Measurements from ENCODE around the gene SLIT1.

Gene SLIT1

GRCh38 chr10:97061423-97061822, 124.3 kb downstream of the SLIT1 start:
- ChIA-PET POLR2A (no interaction called here), CTCF (no interaction called here)
- no peak for DNase-seq (ENCODE audit: extremely low spot score)
- TF ChIP-seq CTBP1 (IDR thresholded peaks at IDR 0.05; ENCODE audit: borderline replicate concordance) = no peak
- no peak for TF ChIP-seq FOXK2 (IDR thresholded peaks at IDR 0.05)
- TF ChIP-seq FOXA1 (IDR thresholded peaks at IDR 0.05) = no peak
- TF ChIP-seq SUZ12 (IDR thresholded peaks at IDR 0.05) = no peak
- TF ChIP-seq ELF4 (IDR thresholded peaks at IDR 0.05) = no peak
- no peak for TF ChIP-seq LEF1 (IDR thresholded peaks at IDR 0.05; ENCODE audit: borderline replicate concordance)
- TF ChIP-seq L3MBTL2 (conservative IDR thresholded peaks at IDR 0.05) = no peak
- TF ChIP-seq HDGF (IDR thresholded peaks at IDR 0.05; ENCODE audit: borderline replicate concordance) = no peak
- TF ChIP-seq ZNF384 (IDR thresholded peaks at IDR 0.05) = no peak
- no peak for TF ChIP-seq FOXM1 (IDR thresholded peaks at IDR 0.05; ENCODE audit: borderline replicate concordance)
- TF ChIP-seq, protein P1, sequence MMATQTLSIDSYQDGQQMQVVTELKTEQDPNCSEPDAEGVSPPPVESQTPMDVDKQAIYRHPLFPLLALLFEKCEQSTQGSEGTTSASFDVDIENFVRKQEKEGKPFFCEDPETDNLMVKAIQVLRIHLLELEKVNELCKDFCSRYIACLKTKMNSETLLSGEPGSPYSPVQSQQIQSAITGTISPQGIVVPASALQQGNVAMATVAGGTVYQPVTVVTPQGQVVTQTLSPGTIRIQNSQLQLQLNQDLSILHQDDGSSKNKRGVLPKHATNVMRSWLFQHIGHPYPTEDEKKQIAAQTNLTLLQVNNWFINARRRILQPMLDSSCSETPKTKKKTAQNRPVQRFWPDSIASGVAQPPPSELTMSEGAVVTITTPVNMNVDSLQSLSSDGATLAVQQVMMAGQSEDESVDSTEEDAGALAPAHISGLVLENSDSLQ (IDR thresholded peaks at IDR 0.05) = no peak
- no peak for TF ChIP-seq NFRKB (IDR thresholded peaks at IDR 0.05)
- TF ChIP-seq TARDBP (IDR thresholded peaks at IDR 0.05) = no peak
- no peak for TF ChIP-seq ARNT (IDR thresholded peaks at IDR 0.05)
- no peak for TF ChIP-seq SP1 (IDR thresholded peaks at IDR 0.05)
- TF ChIP-seq BHLHE40 (IDR thresholded peaks at IDR 0.05; ENCODE audit: borderline replicate concordance) = no peak

GRCh38 chr10:97060441-97061084, 125.2 kb downstream of the SLIT1 start:
- POLR2A ChIA-PET = no interaction called here
- DNase-seq (ENCODE audit: extremely low spot score) = no peak

DNA sequence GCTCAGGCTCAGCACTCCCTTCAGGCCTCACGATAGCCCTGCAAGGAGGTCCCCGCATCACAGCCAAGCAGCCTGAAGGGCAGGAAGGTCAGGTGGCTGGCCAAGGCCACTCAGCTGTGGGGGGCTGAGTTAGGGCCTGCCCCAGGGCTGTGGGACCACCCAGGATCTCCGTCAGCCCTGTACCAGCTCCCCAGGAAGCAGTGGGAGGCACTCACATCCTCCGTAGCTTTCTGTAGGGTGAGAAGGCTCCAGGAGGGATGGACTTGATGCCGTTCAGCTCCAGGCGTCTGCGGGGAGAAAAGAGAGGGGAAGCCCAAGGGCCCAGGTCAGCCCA, 125.9 kb downstream of the SLIT1 start:
- DNase-seq (ENCODE audit: extremely low spot score) = no peak
- no peak for TF ChIP-seq ZNF384 (IDR thresholded peaks at IDR 0.05)
- no peak for TF ChIP-seq FOXM1 (IDR thresholded peaks at IDR 0.05; ENCODE audit: borderline replicate concordance)
- TF ChIP-seq SP1 (IDR thresholded peaks at IDR 0.05) = no peak
- TF ChIP-seq NFRKB (IDR thresholded peaks at IDR 0.05) = no peak
- TF ChIP-seq FOXK2 (IDR thresholded peaks at IDR 0.05) = no peak
- no peak for TF ChIP-seq ARNT (IDR thresholded peaks at IDR 0.05)
- no peak for TF ChIP-seq TARDBP (IDR thresholded peaks at IDR 0.05)
- TF ChIP-seq BHLHE40 (IDR thresholded peaks at IDR 0.05; ENCODE audit: borderline replicate concordance) = no peak
- ChIA-PET POLR2A (no interaction called here), CTCF (interaction anchor here (0.6 to 2.5 kb wide), 2 partner anchors 13 to 178 kb away, joined by 3 to 11 read pairs; no protein-coding TSS in a partner anchor)

More at GRCh38 chr10:97060441-97061084, 125.2 kb downstream of the SLIT1 start:
- CTCF ChIA-PET = interaction anchor here (0.7 to 2.5 kb wide), 2 partner anchors 12 to 175 kb away, joined by 3 to 11 read pairs; no protein-coding TSS in a partner anchor
- TF ChIP-seq ZNF384 (IDR thresholded peaks at IDR 0.05) = no peak
- TF ChIP-seq FOXM1 (IDR thresholded peaks at IDR 0.05; ENCODE audit: borderline replicate concordance) = no peak
- no peak for TF ChIP-seq FOXA1 (IDR thresholded peaks at IDR 0.05)
- no peak for TF ChIP-seq LEF1 (IDR thresholded peaks at IDR 0.05; ENCODE audit: borderline replicate concordance)
- TF ChIP-seq NFRKB (IDR thresholded peaks at IDR 0.05) = no peak
- no peak for TF ChIP-seq ELF4 (IDR thresholded peaks at IDR 0.05)
- no peak for TF ChIP-seq HDGF (IDR thresholded peaks at IDR 0.05; ENCODE audit: borderline replicate concordance)
- TF ChIP-seq TARDBP (IDR thresholded peaks at IDR 0.05) = no peak
- no peak for TF ChIP-seq SP1 (IDR thresholded peaks at IDR 0.05)
- TF ChIP-seq, protein P1 (IDR thresholded peaks at IDR 0.05) = no peak
- no peak for TF ChIP-seq L3MBTL2 (conservative IDR thresholded peaks at IDR 0.05)
- TF ChIP-seq BHLHE40 (IDR thresholded peaks at IDR 0.05; ENCODE audit: borderline replicate concordance) = no peak
- TF ChIP-seq CTBP1 (IDR thresholded peaks at IDR 0.05; ENCODE audit: borderline replicate concordance) = no peak
- no peak for TF ChIP-seq ARNT (IDR thresholded peaks at IDR 0.05)
- TF ChIP-seq FOXK2 (IDR thresholded peaks at IDR 0.05) = no peak
- TF ChIP-seq SUZ12 (IDR thresholded peaks at IDR 0.05) = no peak

DNA sequence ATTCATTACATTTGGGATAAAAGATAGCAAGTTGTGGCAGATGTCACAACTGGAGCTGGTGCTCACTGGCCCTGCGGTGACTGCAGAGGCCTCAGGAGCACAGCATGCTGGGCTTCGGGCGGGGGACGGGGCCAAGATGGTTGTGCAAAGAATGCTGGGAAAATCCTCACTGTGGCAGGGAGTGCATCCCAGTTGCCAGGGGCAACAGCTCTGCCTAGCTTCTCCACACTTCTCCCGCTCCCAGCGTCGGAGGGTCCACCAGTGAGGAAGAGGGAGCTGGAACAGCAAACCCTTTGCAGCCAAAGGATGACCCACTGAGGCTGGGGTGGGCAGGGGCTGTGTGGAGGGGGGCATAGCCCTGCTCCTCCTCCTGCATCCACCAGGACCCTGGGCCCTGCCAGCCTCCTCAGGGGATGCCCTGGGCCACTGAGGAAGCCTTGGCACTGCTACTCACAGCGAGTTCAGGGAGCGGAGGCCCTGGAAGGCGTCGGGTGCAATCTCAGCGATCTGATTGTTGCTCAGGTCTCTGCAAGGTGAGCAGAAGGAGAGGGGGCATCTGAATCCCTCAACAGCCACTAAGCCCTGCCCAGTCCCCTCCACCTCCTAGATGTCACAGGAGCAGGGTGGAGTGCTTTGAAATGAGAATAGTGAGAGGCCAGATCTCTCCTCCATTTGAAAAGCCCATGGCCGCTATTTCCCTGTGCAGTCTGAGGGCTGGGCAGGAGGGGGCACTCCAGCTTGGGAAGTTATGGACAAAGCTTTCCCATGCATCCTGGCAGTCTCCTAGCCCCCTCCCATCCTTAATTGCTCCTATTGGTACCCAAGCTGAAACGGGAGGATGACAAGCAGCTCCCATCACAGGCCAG, 126.5 kb downstream of the SLIT1 start:
- ChIA-PET POLR2A (no interaction called here), CTCF (interaction anchor here (0.6 to 2.5 kb wide), 2 partner anchors 14 to 179 kb away, joined by 3 to 11 read pairs; no protein-coding TSS in a partner anchor)

DNA sequence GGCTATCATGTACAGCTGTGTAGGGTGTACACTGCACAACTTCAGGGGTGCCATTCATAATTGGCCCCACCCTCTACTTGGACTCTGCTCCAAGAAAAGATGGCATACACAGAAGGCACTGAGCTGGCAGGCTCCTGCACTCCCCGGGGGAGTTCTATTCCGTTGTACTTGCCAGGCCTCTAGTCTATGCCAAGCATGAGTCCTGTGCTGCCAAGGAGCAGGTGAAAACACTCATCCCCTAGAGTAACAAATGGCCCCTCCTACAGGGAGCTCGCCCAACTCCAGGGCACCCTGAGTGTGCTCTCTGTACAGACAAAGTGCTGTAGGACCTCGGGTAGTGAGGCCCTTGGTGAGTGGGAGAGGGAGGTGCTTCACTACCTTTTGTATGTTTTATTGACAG, 127.2 kb downstream of the SLIT1 start:
- POLR2A ChIA-PET = no interaction called here
- TF ChIP-seq SUZ12 (IDR thresholded peaks at IDR 0.05) (no peak), BHLHE40 (IDR thresholded peaks at IDR 0.05; ENCODE audit: borderline replicate concordance) (no peak), ELF4 (IDR thresholded peaks at IDR 0.05) (no peak), TARDBP (IDR thresholded peaks at IDR 0.05) (no peak), SP1 (IDR thresholded peaks at IDR 0.05) (no peak)
- CTCF ChIA-PET = interaction anchor here (2.5 to 2.9 kb wide), 2 partner anchors 14 to 15 kb away, joined by 11 to 12 read pairs; no protein-coding TSS in a partner anchor
- DNase-seq (ENCODE audit: extremely low spot score) = no peak

More for the DNA sequence above, 126.5 kb downstream of the SLIT1 start:
- DNase-seq (ENCODE audit: extremely low spot score) = peak; percentile 42
- no peak for TF ChIP-seq FOXM1 (IDR thresholded peaks at IDR 0.05; ENCODE audit: borderline replicate concordance)
- TF ChIP-seq ARNT (IDR thresholded peaks at IDR 0.05) = no peak
- no peak for TF ChIP-seq TARDBP (IDR thresholded peaks at IDR 0.05)
- no peak for TF ChIP-seq L3MBTL2 (conservative IDR thresholded peaks at IDR 0.05)
- TF ChIP-seq CTBP1 (IDR thresholded peaks at IDR 0.05; ENCODE audit: borderline replicate concordance) = no peak
- no peak for TF ChIP-seq ELF4 (IDR thresholded peaks at IDR 0.05)
- TF ChIP-seq FOXA1 (IDR thresholded peaks at IDR 0.05) = no peak

- CTCF ChIA-PET = interaction anchor here (2.9 kb wide), 1 partner anchor 15 kb away, joined by 12 read pairs; no protein-coding TSS in a partner anchor
- no peak for TF ChIP-seq CTBP1 (IDR thresholded peaks at IDR 0.05; ENCODE audit: borderline replicate concordance)
- TF ChIP-seq, protein P1 (IDR thresholded peaks at IDR 0.05) = no peak
- no peak for TF ChIP-seq SP1 (IDR thresholded peaks at IDR 0.05)
- TF ChIP-seq HDGF (IDR thresholded peaks at IDR 0.05; ENCODE audit: borderline replicate concordance) = no peak
- no peak for TF ChIP-seq ELF4 (IDR thresholded peaks at IDR 0.05)
- no peak for TF ChIP-seq ARNT (IDR thresholded peaks at IDR 0.05)
- no peak for TF ChIP-seq SUZ12 (IDR thresholded peaks at IDR 0.05)
- TF ChIP-seq FOXA1 (IDR thresholded peaks at IDR 0.05) = no peak
- no peak for TF ChIP-seq FOXK2 (IDR thresholded peaks at IDR 0.05)
- POLR2A ChIA-PET = no interaction called here
- DNase-seq (ENCODE audit: extremely low spot score) = no peak
Measured at GRCh38 chr10:97057491-97058235, 128.1 kb downstream of the SLIT1 start.
